DOHH2 (cell line): ENCODE measurements around the gene TEX2.

Experiments used
- H3F3A ChIP-seq: fragments of 200-600 bp; sonication (generic), shearing (Covaris generic); 2 replicates; pipeline ENCODE4 v1.6.0; 2016; ENCODE audit warnings: antibody characterized with exemption, mild to moderate bottlenecking; ENCODE audit not compliant: control insufficient read depth, insufficient read depth
- H3K27ac ChIP-seq: fragments of 200-600 bp; sonication (generic); 2 replicates; pipeline ENCODE4 v1.5.1; 2014; ENCODE audit warnings: low read depth, mild to moderate bottlenecking, low read length, moderate library complexity
- H3K27me3 ChIP-seq: fragments of 200-600 bp; sonication (generic); 2 replicates; pipeline ENCODE4 v1.6.1; 2014; ENCODE audit warnings: mild to moderate bottlenecking, low read length, mixed read lengths; ENCODE audit not compliant: control insufficient read depth
- H3K36me3 ChIP-seq: fragments of 200-600 bp; sonication (generic); 2 replicates; pipeline ENCODE4 v1.6.1; 2014; ENCODE audit warnings: mild to moderate bottlenecking, low read length, moderate library complexity, mixed read lengths; ENCODE audit not compliant: control insufficient read depth
- H3K4me1 ChIP-seq: fragments of 200-600 bp; sonication (generic); 2 replicates; pipeline ENCODE4 v1.6.1; 2014; ENCODE audit warnings: mild to moderate bottlenecking, low read length, mixed read lengths; ENCODE audit not compliant: control insufficient read depth
- H3K4me2 ChIP-seq: fragments of 200-600 bp; sonication (generic); 2 replicates; pipeline ENCODE4 v1.6.0; 2014; ENCODE audit warnings: mild to moderate bottlenecking, low read length, moderate library complexity
- H3K4me3 ChIP-seq: fragments of 200-600 bp; sonication (generic); 2 replicates; pipeline ENCODE4 v1.5.1; 2014; ENCODE audit warnings: mild to moderate bottlenecking, low read length, mixed read lengths
- H3K79me2 ChIP-seq: fragments of 200-600 bp; sonication (generic); 2 replicates; pipeline ENCODE4 v1.6.1; 2014; ENCODE audit warnings: mild to moderate bottlenecking, low read length, mixed read lengths; ENCODE audit not compliant: control insufficient read depth
- H3K9me2 ChIP-seq: fragments of 200-600 bp; sonication (generic); replicated peaks from 2 replicates; pipeline ENCODE4 v1.6.1; 2014; ENCODE audit warnings: mild to moderate bottlenecking, low read length, mixed read lengths; ENCODE audit not compliant: control insufficient read depth
- H3K9me3 ChIP-seq: fragments of 200-600 bp; sonication (generic); 2 replicates; pipeline ENCODE4 v1.6.1; 2014; ENCODE audit warnings: antibody characterized with exemption, low read length, mixed read lengths; ENCODE audit not compliant: control insufficient read depth, insufficient read depth
- H4K20me1 ChIP-seq: fragments of 200-600 bp; sonication (generic); 2 replicates; pipeline ENCODE4 v1.6.0; 2014; ENCODE audit warnings: low read depth, mild to moderate bottlenecking, antibody characterized with exemption, low read length, moderate library complexity; ENCODE audit not compliant: control insufficient read depth, insufficient read depth
- EZH2phosphoT487 ChIP-seq: fragments of 200-600 bp; sonication (generic); IDR thresholded peaks from 2 replicates; pipeline ENCODE4 v1.6.1; 2017; ENCODE audit warnings: borderline replicate concordance, mild to moderate bottlenecking, antibody characterized with exemption, low read length, moderate library complexity, mixed read lengths
- TF ChIP-seq, protein P1 (sequence below): fragments of 200-600 bp; sonication (generic); IDR thresholded peaks from one replicate; pipeline ENCODE4 v1.5.1; 2014; ENCODE audit warnings: antibody characterized with exemption, mild to moderate bottlenecking, low read depth, low read length; ENCODE audit not compliant: poor library complexity, severe bottlenecking

Gene TEX2

DNA sequence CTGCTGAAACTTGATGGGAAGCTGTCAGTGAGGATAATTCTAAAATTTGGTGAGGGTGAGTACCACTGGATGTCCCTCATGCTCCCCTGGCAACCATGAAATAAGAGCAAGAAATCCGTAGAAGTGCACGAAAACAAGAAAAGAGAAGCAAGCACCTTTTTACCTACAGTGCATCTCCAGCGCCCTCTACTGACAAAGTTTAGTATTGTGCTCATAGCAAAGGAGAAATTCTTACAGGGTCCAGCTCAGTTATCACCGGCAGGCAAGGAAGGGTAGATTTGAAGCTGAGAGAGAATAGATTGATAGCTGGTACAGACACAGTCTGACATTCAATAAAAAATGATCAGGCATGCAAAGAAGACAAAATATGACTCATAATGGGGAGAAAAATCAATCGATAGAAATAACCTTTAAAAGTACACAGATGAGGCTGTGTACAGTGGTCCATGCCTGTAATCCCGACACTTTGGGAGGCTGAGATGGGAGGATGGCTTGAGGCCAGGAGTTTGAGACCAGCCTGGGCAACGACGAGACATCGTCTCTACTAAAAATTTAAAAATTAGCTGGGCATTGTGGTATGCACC lies 28.3 kb upstream of the TEX2 start:
- Histone ChIP-seq H3F3A (no peaks in the 10 kb centered on the region), H3K4me2 (no peak overlapping the region), H3K27ac (no peak overlapping the region), H4K20me1 (no peaks in the 10 kb centered on the region), H3K4me1 (peaks cover 17% of the 10 kb centered on the region), H3K27me3 (peaks cover 9% of the 10 kb centered on the region), H3K9me2 (no peaks in the 10 kb centered on the region), H3K9me3 (peaks cover 10% of the 10 kb centered on the region; the same call in 1 of the 2 replicates), H3K36me3 (no peaks in the 10 kb centered on the region), H3K4me3 (no peak overlapping the region), H3K79me2 (no peaks in the 10 kb centered on the region)
- TF ChIP-seq, protein P1, sequence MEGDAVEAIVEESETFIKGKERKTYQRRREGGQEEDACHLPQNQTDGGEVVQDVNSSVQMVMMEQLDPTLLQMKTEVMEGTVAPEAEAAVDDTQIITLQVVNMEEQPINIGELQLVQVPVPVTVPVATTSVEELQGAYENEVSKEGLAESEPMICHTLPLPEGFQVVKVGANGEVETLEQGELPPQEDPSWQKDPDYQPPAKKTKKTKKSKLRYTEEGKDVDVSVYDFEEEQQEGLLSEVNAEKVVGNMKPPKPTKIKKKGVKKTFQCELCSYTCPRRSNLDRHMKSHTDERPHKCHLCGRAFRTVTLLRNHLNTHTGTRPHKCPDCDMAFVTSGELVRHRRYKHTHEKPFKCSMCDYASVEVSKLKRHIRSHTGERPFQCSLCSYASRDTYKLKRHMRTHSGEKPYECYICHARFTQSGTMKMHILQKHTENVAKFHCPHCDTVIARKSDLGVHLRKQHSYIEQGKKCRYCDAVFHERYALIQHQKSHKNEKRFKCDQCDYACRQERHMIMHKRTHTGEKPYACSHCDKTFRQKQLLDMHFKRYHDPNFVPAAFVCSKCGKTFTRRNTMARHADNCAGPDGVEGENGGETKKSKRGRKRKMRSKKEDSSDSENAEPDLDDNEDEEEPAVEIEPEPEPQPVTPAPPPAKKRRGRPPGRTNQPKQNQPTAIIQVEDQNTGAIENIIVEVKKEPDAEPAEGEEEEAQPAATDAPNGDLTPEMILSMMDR = peak; percentile 80
- TF ChIP-seq EZH2phosphoT487 = no peak

GRCh38 chr17:64289741-64290141 lies 26.7 kb upstream of the TEX2 start:
- H3K27ac ChIP-seq = no peak overlapping the region
- H3F3A ChIP-seq = no peaks in the 10 kb centered on the region
- H3K9me3 ChIP-seq = peaks cover 10% of the 10 kb centered on the region; the same call in 1 of the 2 replicates
- no peak for TF ChIP-seq EZH2phosphoT487
- TF ChIP-seq, protein P1 = no peak
- 0 out of 2 replicates have a peak overlapping the region, but pooled peaks have one; percentile 14 for H3K4me2 ChIP-seq
- no peaks in the 10 kb centered on the region for H3K9me2 ChIP-seq
- H3K27me3 ChIP-seq = peaks cover under 1% of the 10 kb centered on the region; the same call in 1 of the 2 replicates
- H4K20me1 ChIP-seq = no peaks in the 10 kb centered on the region
- H3K4me3 ChIP-seq = no peak overlapping the region
- no peaks in the 10 kb centered on the region for H3K36me3 ChIP-seq
- no peaks in the 10 kb centered on the region for H3K79me2 ChIP-seq
- H3K4me1 ChIP-seq = peaks cover 17% of the 10 kb centered on the region

- no peaks in the 10 kb centered on the region for H3K9me3 ChIP-seq
- no peaks in the 10 kb centered on the region for H3F3A ChIP-seq
- no peaks in the 10 kb centered on the region for H3K27me3 ChIP-seq
- no peak overlapping the region for H3K27ac ChIP-seq
- H3K4me3 ChIP-seq = no peak overlapping the region
- no peaks in the 10 kb centered on the region for H4K20me1 ChIP-seq
- H3K9me2 ChIP-seq = no peaks in the 10 kb centered on the region
- TF ChIP-seq EZH2phosphoT487 = no peak
- TF ChIP-seq, protein P1 = no peak
- no peak overlapping the region for H3K4me2 ChIP-seq
- no peaks in the 10 kb centered on the region for H3K79me2 ChIP-seq
- H3K36me3 ChIP-seq = no peaks in the 10 kb centered on the region
- H3K4me1 ChIP-seq = peaks cover 4% of the 10 kb centered on the region; the same call in 1 of the 2 replicates
Measured at GRCh38 chr17:64282753-64283080, 19.7 kb upstream of the TEX2 start.
